GM12891 (cell line): ENCODE results near the gene EVC.
A peak's percentile ranks its signal among the peaks of the same experiment; 100 is the strongest.
"Not testable (repeated sequence)": the region's sequence is repeated elsewhere in the genome, so short reads cannot be mapped to it uniquely, and the experiment has no call there.

Source experiments
- DNase-seq: peaks from one replicate; pipeline ENCODE4 v3.0.0; 2011; ENCODE audit warnings: low spot score; ENCODE audit not compliant: insufficient read length
- FAIRE-seq: peaks from 2 replicates; lab custom pipeline; 2011; peaks lifted over from hg19 to GRCh38; lab: Jason Lieb, UNC
- PAX5 ChIP-seq: IDR thresholded peaks from 2 replicates; pipeline ENCODE4 v1.6.1; 2011; ENCODE audit warnings: low read length, moderate library complexity, mild to moderate bottlenecking; ENCODE audit not compliant: insufficient read depth, severe bottlenecking
- POLR2A ChIP-seq: IDR thresholded peaks from 2 replicates; pipeline ENCODE4 v1.6.1; 2011; ENCODE audit warnings: low read depth, low read length, control low read depth
- POLR2AphosphoS5 ChIP-seq: IDR thresholded peaks from 2 replicates; pipeline ENCODE4 v1.6.1; 2011; ENCODE audit warnings: low read depth, low read length, control low read depth
- POU2F2 ChIP-seq: IDR thresholded peaks from 2 replicates; pipeline ENCODE4 v1.6.1; 2011; ENCODE audit warnings: low read depth, mild to moderate bottlenecking, control low read depth, low read length, moderate library complexity
- SPI1 ChIP-seq: IDR thresholded peaks from 2 replicates; pipeline ENCODE4 v1.6.1; 2011; ENCODE audit warnings: low read depth, low read length, control low read depth
- TAF1 ChIP-seq: IDR thresholded peaks from 2 replicates; pipeline ENCODE4 v1.6.1; 2011; ENCODE audit warnings: low read depth, low read length, control low read depth

The EVC gene

GRCh38 chr4:5716391-5716790 is 5.4 kb downstream of the EVC start:
- TF ChIP-seq POLR2A: no peak
- TF ChIP-seq POLR2AphosphoS5: no peak
- TF ChIP-seq SPI1: no peak
- TF ChIP-seq PAX5: no peak
- TF ChIP-seq POU2F2: no peak
- no peak for TF ChIP-seq TAF1
- FAIRE-seq (no peak), DNase-seq (no peak)

- DNase-seq (no peak), FAIRE-seq (no peak)
- TF ChIP-seq POLR2A (no peak), PAX5 (no peak), POU2F2 (no peak), POLR2AphosphoS5 (no peak), TAF1 (no peak), SPI1 (no peak)
Observed at GRCh38 chr4:5717449-5718158, 6.6 kb downstream of the EVC start.

GRCh38 chr4:5718411-5718810 is 7.4 kb downstream of the EVC start:
- TF ChIP-seq SPI1 (no peak), TAF1 (no peak), POU2F2 (no peak), PAX5 (no peak), POLR2A (no peak), POLR2AphosphoS5 (no peak)
- FAIRE-seq (no peak), DNase-seq (no peak)

GRCh38 chr4:5719350-5720055 is 8.5 kb downstream of the EVC start:
- FAIRE-seq (no peak), DNase-seq (no peak)
- TF ChIP-seq POU2F2 (0 out of 2 replicates have a peak, but pooled peaks have one; percentile 17), POLR2A (no peak)

DNA sequence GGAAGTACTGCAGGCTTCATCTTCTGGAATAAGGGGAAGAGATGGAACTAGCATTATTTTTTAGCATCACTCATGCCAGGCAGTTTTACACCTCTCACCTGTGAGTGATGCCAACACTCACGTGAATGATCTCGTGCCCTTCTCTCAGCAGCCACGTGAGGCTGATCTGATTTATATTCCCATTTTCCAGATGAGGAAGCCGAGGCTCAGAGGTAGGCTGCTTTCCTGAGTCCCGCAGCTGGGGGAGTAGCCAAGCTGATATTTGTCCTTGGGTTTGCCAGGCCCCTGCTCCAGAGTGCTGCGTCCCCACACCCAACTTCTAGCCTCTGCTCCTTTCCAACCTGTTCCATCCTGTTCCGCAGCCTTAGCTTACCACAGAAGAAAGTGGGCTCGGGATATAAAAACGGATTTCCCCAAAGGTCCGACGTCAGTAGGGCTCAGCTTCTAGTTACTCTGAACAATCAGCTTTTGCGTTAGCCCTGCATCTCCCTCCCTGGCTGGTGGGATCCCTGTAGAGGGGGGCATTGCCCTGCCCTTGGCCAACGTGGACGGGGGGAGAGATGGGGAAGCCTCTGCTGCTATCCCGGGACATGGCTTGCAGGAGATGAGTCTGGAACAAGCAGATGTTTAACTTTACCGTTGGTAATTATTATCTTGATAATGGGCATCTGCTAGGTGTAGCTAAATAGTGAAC is 9.3 kb downstream of the EVC start:
- DNase-seq (no peak), FAIRE-seq (no peak)
- TF ChIP-seq SPI1: no peak
- TF ChIP-seq POLR2AphosphoS5: no peak
- TF ChIP-seq PAX5: no peak
- TF ChIP-seq TAF1: no peak
- TF ChIP-seq POU2F2: no peak
- no peak for TF ChIP-seq POLR2A

GRCh38 chr4:5720980-5721379 is 10.0 kb downstream of the EVC start:
- FAIRE-seq: no peak
- no peak for DNase-seq
- TF ChIP-seq SPI1 (no peak), POLR2AphosphoS5 (no peak), POLR2A (no peak), POU2F2 (no peak), PAX5 (no peak), TAF1 (no peak)

DNA sequence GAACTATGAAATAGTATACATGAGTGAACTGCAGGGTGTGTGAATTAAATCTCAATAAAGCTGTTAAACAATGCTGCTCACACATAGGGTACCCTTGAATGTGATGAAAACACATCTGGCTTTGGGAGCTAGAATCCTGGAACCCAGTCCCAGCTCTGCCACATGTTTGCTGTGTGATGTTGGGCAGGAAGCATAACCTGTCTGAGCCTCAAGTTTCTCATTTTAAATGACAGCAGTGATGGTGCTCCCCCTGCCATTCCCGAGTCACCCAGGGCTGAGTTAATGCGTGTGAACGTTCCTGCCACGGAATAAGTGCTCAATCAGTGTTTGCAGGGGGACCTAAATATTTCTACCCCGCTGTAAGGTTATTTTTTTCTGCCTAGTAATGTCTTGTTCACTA is 10.9 kb downstream of the EVC start:
- DNase-seq (no peak), FAIRE-seq (no peak)
- no peak for TF ChIP-seq TAF1
- TF ChIP-seq POLR2AphosphoS5: no peak
- no peak for TF ChIP-seq POLR2A
- no peak for TF ChIP-seq SPI1
- TF ChIP-seq PAX5: no peak
- no peak for TF ChIP-seq POU2F2

GRCh38 chr4:5722328-5722727 is 11.3 kb downstream of the EVC start:
- DNase-seq (no peak), FAIRE-seq (no peak)
- TF ChIP-seq POLR2A (no peak), PAX5 (no peak), TAF1 (no peak)

GRCh38 chr4:5724377-5724776 is 13.4 kb downstream of the EVC start:
- FAIRE-seq (no peak), DNase-seq (no peak)
- TF ChIP-seq TAF1 (no peak), PAX5 (no peak), POLR2AphosphoS5 (no peak), SPI1 (no peak), POLR2A (no peak), POU2F2 (no peak)

DNA sequence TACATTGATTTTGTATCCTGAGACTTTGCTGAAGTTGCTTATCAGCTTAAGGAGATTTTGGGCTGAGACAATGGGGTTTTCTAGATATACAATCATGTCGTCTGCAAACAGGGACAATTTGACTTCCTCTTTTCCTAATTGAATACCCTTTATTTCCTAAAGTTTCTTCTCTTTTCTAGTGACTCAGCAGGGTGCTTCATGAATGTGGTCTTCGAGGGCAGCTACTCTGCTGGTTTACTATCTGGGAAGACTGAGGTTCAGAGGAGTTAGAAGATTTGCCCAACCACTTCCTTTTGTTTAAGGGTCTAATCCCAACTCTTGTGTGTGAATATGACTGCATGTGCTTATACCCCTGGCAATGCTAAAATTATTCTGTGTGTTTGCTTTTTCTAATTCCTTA is 17.4 kb downstream of the EVC start:
- FAIRE-seq, DNase-seq: not testable (repeated sequence)
